ENCODE results near the gene CHST12.
"Not testable (repeated sequence)": the region's sequence is repeated elsewhere in the genome, so short reads cannot be mapped to it uniquely, and the experiment has no call there.

Gene CHST12

GRCh38 chr7:2387897-2388636, 15.3 kb upstream of the CHST12 start:
- Histone ChIP-seq H3K9ac (ENCODE audit: low read depth, low read length) (no peak overlapping the region), H3K27ac (ENCODE audit: low read depth, low read length) (no peak overlapping the region), H3K9me3 (ENCODE audit: control insufficient read depth, insufficient read depth, low read length) (no peaks in the 10 kb centered on the region), H3K4me3 (ENCODE audit: low read depth, low read length) (no peak overlapping the region), H3K36me3 (ENCODE audit: control insufficient read depth, insufficient read depth, low read length) (no peaks in the 10 kb centered on the region), H3K27me3 (ENCODE audit: control insufficient read depth, insufficient read depth, low read length) (no peaks in the 10 kb centered on the region), H3K4me1 (ENCODE audit: control insufficient read depth, insufficient read depth, low read length) (peaks cover 4% of the 10 kb centered on the region; the same call in 1 of the 2 replicates)

- H3K27ac ChIP-seq (ENCODE audit: low read depth, low read length): no peak overlapping the region
- H3K9me3 ChIP-seq (ENCODE audit: control insufficient read depth, insufficient read depth, low read length): no peaks in the 10 kb centered on the region
- no peak overlapping the region for H3K9ac ChIP-seq (ENCODE audit: low read depth, low read length)
- H3K36me3 ChIP-seq (ENCODE audit: control insufficient read depth, insufficient read depth, low read length): no peaks in the 10 kb centered on the region
- no peak overlapping the region for H3K4me3 ChIP-seq (ENCODE audit: low read depth, low read length)
- no peaks in the 10 kb centered on the region for H3K27me3 ChIP-seq (ENCODE audit: control insufficient read depth, insufficient read depth, low read length)
- peaks cover 4% of the 10 kb centered on the region; the same call in 1 of the 2 replicates for H3K4me1 ChIP-seq (ENCODE audit: control insufficient read depth, insufficient read depth, low read length)
Observed at GRCh38 chr7:2388637-2388954, 14.8 kb upstream of the CHST12 start.

GRCh38 chr7:2390020-2390816, 13.2 kb upstream of the CHST12 start:
- H3K27me3 ChIP-seq (ENCODE audit: control insufficient read depth, insufficient read depth, low read length); H3K4me1 ChIP-seq (ENCODE audit: control insufficient read depth, insufficient read depth, low read length); H3K27ac ChIP-seq (ENCODE audit: low read depth, low read length); H3K36me3 ChIP-seq (ENCODE audit: control insufficient read depth, insufficient read depth, low read length); H3K9me3 ChIP-seq (ENCODE audit: control insufficient read depth, insufficient read depth, low read length); H3K9ac ChIP-seq (ENCODE audit: low read depth, low read length); H3K4me3 ChIP-seq (ENCODE audit: low read depth, low read length): not testable (repeated sequence)

GRCh38 chr7:2393706-2394105, 9.7 kb upstream of the CHST12 start:
- Histone ChIP-seq H3K9ac (ENCODE audit: low read depth, low read length) (no peak overlapping the region), H3K4me1 (ENCODE audit: control insufficient read depth, insufficient read depth, low read length) (peaks cover 4% of the 10 kb centered on the region; the same call in 1 of the 2 replicates), H3K9me3 (ENCODE audit: control insufficient read depth, insufficient read depth, low read length) (no peaks in the 10 kb centered on the region), H3K36me3 (ENCODE audit: control insufficient read depth, insufficient read depth, low read length) (no peaks in the 10 kb centered on the region), H3K4me3 (ENCODE audit: low read depth, low read length) (no peak overlapping the region), H3K27me3 (ENCODE audit: control insufficient read depth, insufficient read depth, low read length) (no peaks in the 10 kb centered on the region), H3K27ac (ENCODE audit: low read depth, low read length) (no peak overlapping the region)

- Histone ChIP-seq H3K9me3 (ENCODE audit: control insufficient read depth, insufficient read depth, low read length) (no peaks in the 10 kb centered on the region), H3K4me1 (ENCODE audit: control insufficient read depth, insufficient read depth, low read length) (peaks cover 5% of the 10 kb centered on the region; the same call in 1 of the 2 replicates), H3K27me3 (ENCODE audit: control insufficient read depth, insufficient read depth, low read length) (no peaks in the 10 kb centered on the region), H3K4me3 (ENCODE audit: low read depth, low read length) (no peak overlapping the region), H3K9ac (ENCODE audit: low read depth, low read length) (no peak overlapping the region), H3K27ac (ENCODE audit: low read depth, low read length) (no peak overlapping the region), H3K36me3 (ENCODE audit: control insufficient read depth, insufficient read depth, low read length) (no peaks in the 10 kb centered on the region)
Observed at GRCh38 chr7:2394566-2395082, 8.8 kb upstream of the CHST12 start.

GRCh38 chr7:2398506-2398905, 4.9 kb upstream of the CHST12 start:
- H3K4me3 ChIP-seq (ENCODE audit: low read depth, low read length): no peak overlapping the region

GRCh38 chr7:2399848-2400587, 3.4 kb upstream of the CHST12 start:
- Histone ChIP-seq H3K27me3 (ENCODE audit: control insufficient read depth, insufficient read depth, low read length) (no peaks in the 10 kb centered on the region), H3K9ac (ENCODE audit: low read depth, low read length) (no peak overlapping the region), H3K4me1 (ENCODE audit: control insufficient read depth, insufficient read depth, low read length) (peaks cover 11% of the 10 kb centered on the region), H3K9me3 (ENCODE audit: control insufficient read depth, insufficient read depth, low read length) (no peaks in the 10 kb centered on the region), H3K4me3 (ENCODE audit: low read depth, low read length) (no peak overlapping the region), H3K27ac (ENCODE audit: low read depth, low read length) (no peak overlapping the region), H3K36me3 (ENCODE audit: control insufficient read depth, insufficient read depth, low read length) (no peaks in the 10 kb centered on the region)

More at GRCh38 chr7:2398506-2398905, 4.9 kb upstream of the CHST12 start:
- peaks cover 9% of the 10 kb centered on the region for H3K4me1 ChIP-seq (ENCODE audit: control insufficient read depth, insufficient read depth, low read length)
- H3K27me3 ChIP-seq (ENCODE audit: control insufficient read depth, insufficient read depth, low read length): no peaks in the 10 kb centered on the region
- no peak overlapping the region for H3K9ac ChIP-seq (ENCODE audit: low read depth, low read length)
- no peaks in the 10 kb centered on the region for H3K9me3 ChIP-seq (ENCODE audit: control insufficient read depth, insufficient read depth, low read length)
- no peak overlapping the region for H3K27ac ChIP-seq (ENCODE audit: low read depth, low read length)
- no peaks in the 10 kb centered on the region for H3K36me3 ChIP-seq (ENCODE audit: control insufficient read depth, insufficient read depth, low read length)

GRCh38 chr7:2402687-2403013, 761 bp upstream of the CHST12 start:
- peak overlapping the region; percentile 7; the same call in 1 of the 2 replicates for H3K9ac ChIP-seq (ENCODE audit: low read depth, low read length)
- peaks cover 11% of the 10 kb centered on the region for H3K4me1 ChIP-seq (ENCODE audit: control insufficient read depth, insufficient read depth, low read length)
- no peak overlapping the region for H3K27ac ChIP-seq (ENCODE audit: low read depth, low read length)
- H3K9me3 ChIP-seq (ENCODE audit: control insufficient read depth, insufficient read depth, low read length): no peaks in the 10 kb centered on the region
- H3K36me3 ChIP-seq (ENCODE audit: control insufficient read depth, insufficient read depth, low read length): no peaks in the 10 kb centered on the region
- H3K4me3 ChIP-seq (ENCODE audit: low read depth, low read length): peak overlapping the region; percentile 68
- no peaks in the 10 kb centered on the region for H3K27me3 ChIP-seq (ENCODE audit: control insufficient read depth, insufficient read depth, low read length)

GRCh38 chr7:2403718-2404648, 572 bp downstream of the CHST12 start:
- H3K4me3 ChIP-seq (ENCODE audit: low read depth, low read length): peak overlapping the region; percentile 93
- no peaks in the 10 kb centered on the region for H3K27me3 ChIP-seq (ENCODE audit: control insufficient read depth, insufficient read depth, low read length)
- H3K4me1 ChIP-seq (ENCODE audit: control insufficient read depth, insufficient read depth, low read length): peaks cover 11% of the 10 kb centered on the region

GRCh38 chr7:2404714-2405119, 1.3 kb downstream of the CHST12 start:
- Histone ChIP-seq H3K9ac (ENCODE audit: low read depth, low read length) (no peak overlapping the region), H3K36me3 (ENCODE audit: control insufficient read depth, insufficient read depth, low read length) (no peaks in the 10 kb centered on the region), H3K4me3 (ENCODE audit: low read depth, low read length) (peak overlapping the region; percentile 93), H3K27ac (ENCODE audit: low read depth, low read length) (no peak overlapping the region), H3K9me3 (ENCODE audit: control insufficient read depth, insufficient read depth, low read length) (no peaks in the 10 kb centered on the region), H3K27me3 (ENCODE audit: control insufficient read depth, insufficient read depth, low read length) (no peaks in the 10 kb centered on the region), H3K4me1 (ENCODE audit: control insufficient read depth, insufficient read depth, low read length) (peaks cover 9% of the 10 kb centered on the region)

More at GRCh38 chr7:2403718-2404648, 572 bp downstream of the CHST12 start:
- Histone ChIP-seq H3K27ac (ENCODE audit: low read depth, low read length) (no peak overlapping the region), H3K9ac (ENCODE audit: low read depth, low read length) (peak overlapping the region; percentile 45; the same call in 1 of the 2 replicates), H3K36me3 (ENCODE audit: control insufficient read depth, insufficient read depth, low read length) (no peaks in the 10 kb centered on the region), H3K9me3 (ENCODE audit: control insufficient read depth, insufficient read depth, low read length) (no peaks in the 10 kb centered on the region)
